Motor neuron (in vitro differentiated cells): ENCODE data around the gene DNAJA2. TPM values are rescaled to one million over a fixed set of nuclear protein-coding genes. Genes with fewer than 3 reads are reported as not detected.
"Not testable (repeated sequence)": the region's sequence is repeated elsewhere in the genome, so short reads cannot be mapped to it uniquely, and the experiment has no call there.

Experiments
- ATAC-seq, 8 experiments: fragments of 200-7000 bp; cut with Tn5 transposase; replicated peaks in 6 of 8; 2 replicates each; pipeline ENCODE4 v1.8.0; 2021; ENCODE audit warnings: mild to moderate bottlenecking in 8 of 8, moderate library complexity in 8 of 8
- H3K27ac ChIP-seq, 2 donors: fragments of 250-450 bp; sonication (Bioruptor Pico); 2 replicates each; pipeline ENCODE4 v1.9.0; 2021; ENCODE audit warnings: antibody characterized with exemption in 2 of 2, mild to moderate bottlenecking in 2 of 2, moderate library complexity in 1 of 2
- H3K4me1 ChIP-seq, 2 donors: fragments of 250-450 bp; sonication (Bioruptor Pico); replicated peaks in 1 of 2; 2 replicates each; pipeline ENCODE4 v1.6.1; 2021; ENCODE audit warnings: antibody characterized with exemption in 2 of 2, mild to moderate bottlenecking in 2 of 2, moderate library complexity in 1 of 2
- H3K4me3 ChIP-seq, 5 donors: fragments of 250-450 bp; sonication (Bioruptor Pico); 2 replicates each; pipeline ENCODE4 v1.9.0; 2021; ENCODE audit warnings: antibody characterized with exemption in 5 of 5, mild to moderate bottlenecking in 5 of 5, moderate library complexity in 4 of 5
- WGBS, 10 experiments: fragments of 450-650 bp; shearing (Covaris generic); methylation state at CpG; one replicate each; pipeline ENCODE4 v1.0.0; 2022; 5-methylcytosine and 5-hydroxymethylcytosine counted together
- in situ Hi-C, 9 experiments: fragments of 400-800 bp; cut with MboI; loops; one replicate each; pipeline ENCODE4 v1.15.0; 2021; ENCODE audit warnings: low sequenced_read_pairs in 9 of 9, low pct_unique_long_range_greater_than_20kb in 2 of 9; ENCODE audit not compliant: unreplicated experiment in 9 of 9
- total RNA-seq, 8 experiments: library from RNA; unstranded; fragments of 300-600 nt; gene quantifications; 2 replicates each; pipeline versions ENCODE4 v1.2.3 to v1.2.4, GENCODE V29; 2022

The DNAJA2 gene
- total RNA-seq, 8 experiments from 2014 or later = 66.6 to 152 (median 82.5) TPM

DNA sequence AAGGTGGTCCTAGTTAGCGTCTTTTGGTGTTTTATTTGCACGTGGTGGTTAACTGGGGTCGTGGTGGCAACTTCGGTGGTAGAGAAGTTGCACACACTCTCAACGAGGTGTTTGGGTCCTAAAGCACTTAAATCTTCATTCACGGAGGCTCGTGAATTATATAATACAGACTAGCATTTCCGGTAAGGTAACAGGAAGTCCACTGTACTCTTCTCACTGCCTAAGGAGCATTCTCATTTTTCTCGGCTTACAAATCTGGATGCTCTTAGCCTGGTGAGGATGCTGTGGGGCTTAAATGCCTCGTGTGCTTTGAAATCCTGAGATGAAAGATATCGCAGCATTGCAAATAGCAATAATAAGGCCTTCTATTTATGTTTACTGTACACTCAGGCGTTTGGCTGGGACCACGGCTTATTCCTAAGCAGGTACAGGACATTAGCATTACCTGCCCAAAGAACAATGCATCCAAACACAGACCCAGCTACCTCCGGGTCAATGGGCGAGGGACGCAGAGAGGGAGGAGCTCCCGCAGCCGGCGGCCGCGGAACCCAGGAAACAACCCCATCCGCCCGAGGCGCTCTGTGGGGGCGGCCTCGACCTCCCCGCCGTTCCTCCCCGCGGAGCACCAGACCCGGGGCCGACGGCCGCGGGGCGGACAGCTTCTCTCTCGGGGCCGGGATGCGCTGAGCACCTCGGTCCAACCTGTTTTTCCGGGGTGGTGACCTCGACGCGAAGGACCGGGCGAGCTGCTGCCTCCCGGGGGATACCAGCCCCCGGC, 856 bp downstream of the DNAJA2 start:
- peak; percentile 14 to 32 (median 26) for ATAC-seq
- WGBS, 10 experiments = 0 to 9% (median 2%) methylated on average over 1 to 27 of the region's 48 CpGs; no CpG with 5 or more reads in 1 of the 10 experiments
- peaks cover 21 to 28% of the 10 kb centered on the region in 2 donors for H3K4me1 ChIP-seq
- peak overlapping the region; percentile 90 to 97 for H3K27ac ChIP-seq
- in situ Hi-C loops = no loop called here
- peak overlapping the region; percentile 63 to 97 (median 87) for H3K4me3 ChIP-seq

DNA sequence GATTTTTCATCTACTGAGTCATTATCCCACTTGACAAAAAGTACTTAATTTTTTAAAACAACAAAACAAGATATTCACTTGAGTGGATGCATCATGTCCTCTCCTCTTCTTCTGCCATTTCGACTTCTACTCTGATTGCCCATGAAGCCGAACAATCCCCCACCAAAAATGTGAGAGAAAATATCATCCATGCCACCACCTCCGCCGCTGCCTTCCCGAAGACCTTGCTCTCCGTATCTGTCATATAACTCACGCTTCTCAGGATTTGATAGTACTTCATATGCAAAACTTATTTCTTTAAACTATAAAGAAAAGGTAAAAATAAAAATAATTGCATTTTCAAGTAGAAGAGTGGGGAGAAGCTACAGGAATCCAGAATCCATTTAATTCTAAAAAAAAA, 2.2 kb downstream of the DNAJA2 start:
- ATAC-seq = no peak
- Histone ChIP-seq H3K27ac (no peak overlapping the region), H3K4me3 (no peak overlapping the region), H3K4me1 (peaks cover 21 to 28% of the 10 kb centered on the region in 2 donors)
- WGBS, 10 experiments = 89 to 100% (median 96%) methylated on average over 2 to 7 of the region's 7 CpGs; no CpG with 5 or more reads in 1 of the 10 experiments
- in situ Hi-C loops = no loop called here

DNA sequence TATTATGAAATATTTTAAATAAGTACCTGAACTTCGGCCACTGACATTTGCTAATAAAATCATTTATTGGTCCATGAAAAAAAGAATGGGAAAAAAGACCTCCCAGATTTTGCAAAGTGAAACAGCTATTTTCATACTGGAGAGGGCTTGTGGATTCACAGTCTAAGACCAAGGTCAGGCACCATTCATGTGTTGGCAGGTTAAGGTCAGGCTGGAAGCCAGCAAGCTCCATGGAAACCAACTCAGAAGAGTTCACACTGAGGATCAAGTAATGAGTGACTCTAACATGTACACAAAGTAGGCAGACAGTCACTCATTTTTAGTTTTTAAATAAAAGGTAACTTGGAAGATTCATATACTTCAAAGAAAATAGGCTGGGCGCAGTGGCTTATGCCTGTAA, 3.4 kb downstream of the DNAJA2 start:
- in situ Hi-C loops = no loop called here
- Histone ChIP-seq H3K4me3 (no peak overlapping the region), H3K27ac (no peak overlapping the region), H3K4me1 (peaks cover 21 to 28% of the 10 kb centered on the region in 2 donors)
- ATAC-seq = no peak
- WGBS, 10 experiments = 0 to 92% (median 75%) methylated on average over 1 to 2 of the region's 2 CpGs; no CpG with 5 or more reads in 2 of the 10 experiments

DNA sequence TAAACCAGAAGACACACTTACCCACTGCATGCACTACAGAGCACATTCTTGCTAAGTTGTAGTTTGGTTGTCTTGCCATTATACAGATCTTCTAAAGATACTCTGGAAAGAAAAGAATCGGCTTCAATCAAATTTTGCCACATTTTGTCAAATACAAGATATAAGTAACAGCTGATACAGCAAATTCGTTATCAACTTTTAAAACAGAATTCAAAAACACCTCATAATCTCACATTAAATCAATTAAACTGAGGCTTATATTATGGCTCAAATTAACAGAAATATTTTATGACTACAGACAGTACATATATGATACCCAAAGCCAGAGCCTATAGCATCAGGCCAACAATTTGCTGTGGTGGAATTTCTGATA, 5.4 kb downstream of the DNAJA2 start:
- Histone ChIP-seq H3K4me1 (peaks cover 16 to 22% of the 10 kb centered on the region in 2 donors), H3K4me3 (no peak overlapping the region), H3K27ac (no peak overlapping the region)
- WGBS, 10 experiments = 33 to 100% (median 100%) methylated on average over 1 to 2 of the region's 2 CpGs
- no peak for ATAC-seq
- in situ Hi-C loops = no loop called here

DNA sequence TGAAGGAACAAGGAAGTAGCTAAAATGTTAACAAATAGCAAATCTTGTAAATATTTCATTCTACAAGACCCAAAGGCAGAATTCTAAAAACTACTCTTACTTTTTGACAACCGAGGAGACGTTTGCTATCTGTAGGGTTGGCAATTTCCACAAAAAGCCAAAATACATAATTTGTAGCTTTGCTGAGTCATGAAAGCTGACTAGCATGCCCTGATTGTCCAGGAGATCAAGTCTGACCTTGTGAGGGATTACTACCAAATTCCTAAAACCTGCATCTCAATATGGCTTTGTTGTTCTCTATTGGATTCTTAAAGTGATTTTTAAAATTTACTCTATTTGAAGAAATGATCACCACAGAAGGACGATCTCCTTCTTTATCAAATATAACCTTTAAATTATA, 10.8 kb downstream of the DNAJA2 start:
- Histone ChIP-seq H3K4me3 (no peak overlapping the region), H3K27ac (no peak overlapping the region)
- peak in 1 of 8 experiments; percentile 17 for ATAC-seq

DNA sequence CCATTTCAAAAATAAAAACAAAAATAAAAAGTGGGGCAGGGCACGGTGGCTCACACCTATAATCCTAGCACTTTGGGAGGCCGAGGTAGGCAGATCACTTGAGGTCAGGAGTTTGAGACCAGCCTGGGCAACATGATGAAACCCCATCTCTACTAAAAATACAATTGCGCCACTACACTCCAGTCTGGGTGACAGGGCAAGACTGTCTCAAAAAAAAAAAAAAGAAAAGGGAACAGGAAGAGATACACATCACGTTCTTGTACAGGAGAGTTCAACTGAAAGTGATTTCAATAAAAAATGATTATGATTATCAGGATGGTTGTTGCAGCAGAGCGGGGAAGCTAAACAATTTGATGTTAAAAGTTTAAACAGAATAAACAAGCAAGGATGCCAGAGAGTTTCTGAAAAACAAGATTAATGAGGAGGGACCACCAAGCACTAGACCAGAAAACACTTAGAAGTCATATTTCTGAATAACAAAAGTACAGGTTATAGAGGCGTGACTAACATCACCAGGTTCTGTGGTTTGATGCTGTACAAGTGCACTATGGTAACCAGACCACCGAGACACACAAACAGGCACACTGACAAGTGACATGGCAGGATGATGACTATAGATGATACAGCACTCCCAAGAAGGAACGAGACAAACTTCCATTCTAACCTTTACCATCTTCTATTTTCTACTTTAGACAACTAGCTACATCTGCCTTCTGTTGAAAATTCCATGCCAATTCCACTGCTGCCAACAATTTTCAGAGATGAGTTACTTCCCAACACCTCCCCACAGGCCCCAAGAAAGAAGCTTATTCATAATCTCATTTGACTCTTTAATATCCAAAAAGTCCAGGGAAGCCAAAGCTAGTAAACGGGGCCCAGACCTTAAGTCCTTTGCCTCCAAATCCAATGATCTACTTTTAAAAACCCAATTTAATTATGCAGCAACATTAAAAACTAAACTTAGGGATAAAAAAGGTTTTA, 11.8 kb downstream of the DNAJA2 start:
- WGBS, 10 experiments = 58 to 100% (median 89%) methylated on average over 3 to 8 of the region's 9 CpGs

More for the DNA sequence above, 10.8 kb downstream of the DNAJA2 start:
- 62 to 100% (median 88%) methylated on average over 1 to 3 of the region's 3 CpGs; no CpG with 5 or more reads in 2 of the 10 experiments for WGBS, 10 experiments
- H3K4me1 ChIP-seq = no peaks in the 10 kb centered on the region
- in situ Hi-C loops = no loop called here

DNA sequence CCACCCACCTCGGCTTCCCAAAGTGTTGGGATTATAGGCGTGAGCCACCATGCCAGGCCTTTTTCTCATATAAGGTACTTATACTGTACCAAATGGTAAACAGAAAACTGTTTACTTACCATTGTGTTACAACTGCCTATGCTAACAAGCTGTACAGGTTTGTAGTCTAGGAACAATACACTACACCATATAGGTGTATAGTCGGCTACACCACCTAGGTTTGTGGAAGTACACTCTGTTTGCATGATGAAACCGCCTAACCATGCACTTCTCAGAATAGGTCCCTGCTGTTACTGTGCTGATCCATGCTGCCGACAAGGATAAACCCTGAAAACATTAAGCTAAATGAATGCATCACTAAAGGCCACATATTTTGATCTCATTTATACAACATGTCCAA, 18.9 kb downstream of the DNAJA2 start:
- 69 to 100% (median 94%) methylated on average over 1 to 4 of the region's 5 CpGs; no CpG with 5 or more reads in 3 of the 10 experiments for WGBS, 10 experiments
- H3K4me3 ChIP-seq = no peak overlapping the region
- in situ Hi-C loops = no loop called here
- no peaks in the 10 kb centered on the region for H3K4me1 ChIP-seq
- ATAC-seq = no peak
- no peak overlapping the region for H3K27ac ChIP-seq

More for the DNA sequence above, 11.8 kb downstream of the DNAJA2 start:
- no peaks in the 10 kb centered on the region for H3K4me1 ChIP-seq
- no peak overlapping the region for H3K27ac ChIP-seq
- ATAC-seq = no peak
- in situ Hi-C loops = no loop called here
- no peak overlapping the region for H3K4me3 ChIP-seq

DNA sequence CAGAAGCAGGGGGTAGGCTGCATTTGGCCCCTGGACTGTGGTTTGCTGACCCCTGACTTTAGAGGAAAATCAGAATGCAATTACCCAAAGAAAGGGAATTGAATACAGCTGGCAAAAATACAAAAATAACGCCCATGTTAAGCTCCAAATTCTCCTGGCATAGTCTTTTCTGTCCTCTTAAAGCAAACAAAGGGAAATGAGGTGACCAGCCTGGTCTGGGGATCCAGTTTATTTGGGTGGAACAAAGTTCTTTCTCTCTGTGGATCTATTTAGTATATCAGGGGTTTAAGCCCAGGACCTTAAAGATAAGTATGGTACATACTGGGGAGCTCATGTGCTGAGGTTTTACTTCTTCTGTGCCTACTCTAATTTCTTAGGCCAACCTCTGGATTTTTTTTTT, 23.5 kb downstream of the DNAJA2 start:
- no peak overlapping the region for H3K4me3 ChIP-seq
- no peak for ATAC-seq
- H3K27ac ChIP-seq = no peak overlapping the region
- H3K4me1 ChIP-seq = no peaks in the 10 kb centered on the region
- in situ Hi-C loops = no loop called here
- 0 to 63% (median 20%) methylated on average over 1 of the region's 1 CpG; no CpG with 5 or more reads in 3 of the 10 experiments for WGBS, 10 experiments

DNA sequence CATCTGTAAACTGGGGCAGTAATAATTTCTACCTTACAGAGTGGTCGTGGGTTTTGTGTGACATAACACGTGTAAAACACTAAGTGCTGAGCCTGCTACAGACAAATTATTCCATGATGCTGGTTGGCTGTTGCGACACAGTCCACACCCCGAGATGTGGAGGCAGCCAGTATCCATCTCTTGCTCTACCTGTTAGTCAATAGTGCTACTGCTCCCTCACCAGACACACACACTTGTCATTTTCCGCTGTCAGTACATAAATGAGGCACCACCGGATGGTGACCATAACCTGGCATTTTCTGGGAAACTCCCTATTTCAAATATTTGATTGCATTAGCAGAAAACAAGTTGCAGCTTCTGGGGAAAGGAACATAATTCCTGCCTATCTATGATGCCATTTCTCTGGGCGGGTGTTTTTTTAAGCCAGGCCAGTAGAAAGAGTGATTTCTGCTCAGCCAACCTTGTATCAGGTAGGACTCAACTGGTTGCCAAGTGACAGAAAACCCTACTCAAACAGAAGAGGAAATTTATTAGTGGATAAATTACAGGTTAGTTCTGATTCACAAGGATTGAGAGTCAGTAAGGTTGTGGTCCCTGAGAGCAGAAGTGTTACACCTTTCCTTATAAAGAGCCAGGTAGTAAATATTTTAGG, 24.1 kb downstream of the DNAJA2 start:
- H3K4me1 ChIP-seq = no peaks in the 10 kb centered on the region
- peak in 2 of 8 experiments; percentile 2 to 14 for ATAC-seq
- no peak overlapping the region for H3K4me3 ChIP-seq
- no peak overlapping the region for H3K27ac ChIP-seq
- in situ Hi-C loops = no loop called here
- WGBS, 10 experiments = 42 to 100% (median 87%) methylated on average over 1 to 7 of the region's 7 CpGs; no CpG with 5 or more reads in 1 of the 10 experiments

DNA sequence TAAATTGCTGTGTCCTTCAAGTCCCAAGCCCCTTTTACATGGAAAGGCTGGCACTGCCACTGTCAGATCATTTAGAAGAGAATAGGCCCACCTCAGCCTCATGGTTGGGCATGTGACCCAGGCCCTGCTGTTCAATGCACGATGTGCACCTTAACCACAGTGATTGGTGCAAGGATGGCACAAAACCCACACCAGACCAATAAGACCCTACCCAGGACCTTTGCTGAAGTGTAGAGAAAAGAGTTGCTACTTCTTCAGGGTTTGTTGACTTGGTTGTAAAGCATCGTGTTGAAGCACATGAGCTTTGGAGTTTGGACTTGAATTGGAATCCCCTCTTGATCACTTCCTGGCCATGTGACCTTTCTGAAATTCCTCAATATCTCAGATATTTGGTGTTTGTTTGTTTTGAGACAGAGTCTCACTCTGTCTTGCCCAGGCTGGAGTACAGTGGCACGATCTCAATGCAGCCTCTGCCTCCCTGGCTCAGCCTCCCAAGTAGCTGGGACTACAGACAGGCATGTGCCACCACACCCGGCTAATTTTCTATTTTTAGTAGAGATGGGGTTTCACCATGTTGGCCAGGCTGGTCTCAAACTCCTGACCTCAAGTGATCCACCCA, 24.8 kb downstream of the DNAJA2 start:
- Histone ChIP-seq H3K4me1 (no peaks in the 10 kb centered on the region), H3K27ac (no peak overlapping the region), H3K4me3 (no peak overlapping the region)
- in situ Hi-C loops = no loop called here
- 29 to 100% (median 70%) methylated on average over 1 to 3 of the region's 4 CpGs; no CpG with 5 or more reads in 3 of the 10 experiments for WGBS, 10 experiments
- no peak for ATAC-seq

DNA sequence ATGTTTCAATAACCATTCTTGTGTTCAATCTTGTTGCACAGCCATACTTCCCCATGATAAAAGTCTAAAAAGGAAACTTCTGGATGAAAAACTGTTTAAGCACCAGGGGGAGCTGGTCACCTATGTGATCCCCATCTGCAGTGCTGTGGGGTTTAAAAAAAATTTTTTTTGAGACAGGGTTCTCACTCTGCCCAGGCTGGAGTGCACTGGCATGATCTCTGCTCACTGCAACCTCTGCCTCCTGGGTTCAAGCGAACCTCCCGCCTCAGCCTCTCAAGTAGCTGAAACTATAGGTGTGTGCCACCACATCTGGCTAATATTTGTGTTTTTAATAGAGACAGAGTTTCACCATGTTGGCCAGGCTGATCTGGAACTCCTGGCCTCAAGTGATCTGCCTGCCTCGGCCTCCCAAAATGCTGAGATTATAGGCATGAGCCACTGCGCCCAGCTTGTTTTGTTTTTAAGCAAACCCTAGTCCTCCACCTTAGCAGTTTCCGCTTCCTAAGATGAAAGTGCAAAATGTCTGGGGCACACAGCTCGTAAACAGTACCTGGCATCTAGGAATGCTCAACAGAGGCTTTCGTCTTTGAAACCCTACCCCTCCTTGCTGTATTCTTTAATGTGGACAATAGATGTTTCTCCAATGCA, 25.4 kb downstream of the DNAJA2 start:
- in situ Hi-C loops = no loop called here
- Histone ChIP-seq H3K27ac (no peak overlapping the region), H3K4me1 (no peaks in the 10 kb centered on the region), H3K4me3 (no peak overlapping the region)
- ATAC-seq = peak in 7 of 8 experiments; percentile 34 to 76 (median 66)
- 42 to 89% (median 71%) methylated on average over 1 to 6 of the region's 7 CpGs; no CpG with 5 or more reads in 2 of the 10 experiments for WGBS, 10 experiments

DNA sequence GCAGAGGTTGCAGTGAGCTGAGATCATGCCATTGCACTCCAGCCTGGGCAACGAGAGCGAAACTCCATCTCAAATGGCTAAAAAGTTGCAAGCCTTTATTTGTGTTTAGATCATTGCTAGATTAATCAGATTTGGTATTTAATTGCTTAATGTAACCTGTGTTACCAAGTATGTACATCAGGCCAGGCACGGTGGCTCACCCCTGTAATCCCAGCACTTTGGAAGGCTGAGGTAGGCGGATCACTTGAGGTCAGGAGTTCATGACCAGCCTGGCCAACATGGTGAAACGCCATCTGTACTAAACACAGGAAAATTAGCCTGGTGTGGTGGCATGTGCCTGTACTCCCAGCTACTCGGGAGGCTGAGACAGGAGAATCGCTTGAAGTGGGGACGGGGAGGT, 28.8 kb downstream of the DNAJA2 start:
- WGBS, 10 experiments = 63 to 100% (median 87%) methylated on average over 2 to 6 of the region's 8 CpGs; no CpG with 5 or more reads in 3 of the 10 experiments
- H3K4me3 ChIP-seq, H3K27ac ChIP-seq, H3K4me1 ChIP-seq, in situ Hi-C loops, ATAC-seq: not testable (repeated sequence)
